ENCODE results near the gene RTEL1.
"Not testable (repeated sequence)": the region's sequence is repeated elsewhere in the genome, so short reads cannot be mapped to it uniquely, and the experiment has no call there.

Gene RTEL1

GRCh38 chr20:63652192-63652980 lies 5.7 kb upstream of the RTEL1 start:
- DNase-seq, result peak; percentile 16

- DNase-seq, result peak; percentile 79
Observed at GRCh38 chr20:63653041-63653973, 4.8 kb upstream of the RTEL1 start, which contains the start of gene STMN3. Gene STMN3, minus strand, starts transcription at chr20:63653424. Its CDS starts 79 bp downstream, at chr20:63653345.

GRCh38 chr20:63653974-63654668 lies 4.0 kb upstream of the RTEL1 start:
- DNase-seq, result no peak

- DNase-seq, result no peak
Observed at GRCh38 chr20:63655249-63655648, 2.9 kb upstream of the RTEL1 start.

GRCh38 chr20:63656451-63656850 lies 1.7 kb upstream of the RTEL1 start:
- DNase-seq, result no peak

- no peak for DNase-seq
Observed at GRCh38 chr20:63657260-63657936, 714 bp upstream of the RTEL1 start.

GRCh38 chr20:63658749-63659187 lies 656 bp downstream of the RTEL1 start:
- DNase-seq, result no peak

- no peak for DNase-seq
Observed at GRCh38 chr20:63659370-63659769, 1.3 kb downstream of the RTEL1 start.

- DNase-seq, result not testable (repeated sequence)
Observed at GRCh38 chr20:63660174-63660573, 2.1 kb downstream of the RTEL1 start.

GRCh38 chr20:63660622-63661021 lies 2.5 kb downstream of the RTEL1 start:
- DNase-seq, result no peak

- DNase-seq, result no peak
Observed at GRCh38 chr20:63661108-63661507, 3.0 kb downstream of the RTEL1 start.

GRCh38 chr20:63661959-63662812 lies 4.1 kb downstream of the RTEL1 start:
- no peak for DNase-seq

GRCh38 chr20:63662813-63663189 lies 4.7 kb downstream of the RTEL1 start:
- DNase-seq, result no peak

- no peak for DNase-seq
Observed at GRCh38 chr20:63663332-63664066, 5.4 kb downstream of the RTEL1 start.

GRCh38 chr20:63664143-63664851 lies 6.2 kb downstream of the RTEL1 start:
- no peak for DNase-seq

GRCh38 chr20:63664861-63665594 lies 6.9 kb downstream of the RTEL1 start:
- DNase-seq, result no peak

GRCh38 chr20:63665708-63666107 lies 7.6 kb downstream of the RTEL1 start:
- DNase-seq, result no peak

GRCh38 chr20:63667858-63668257 lies 9.7 kb downstream of the RTEL1 start:
- no peak for DNase-seq

GRCh38 chr20:63668351-63668750 lies 10.2 kb downstream of the RTEL1 start:
- DNase-seq, result no peak
